Endothelial cell of umbilical vein (primary cell): Measurements from ENCODE around the gene VIPR2. TPM values are rescaled to one million over a fixed set of nuclear protein-coding genes. Genes with fewer than 3 reads are reported as not detected.

Experiments
- BruUV-seq: library from RNA; stranded (reverse); fragments of 400-500 nt; replicated peaks from 2 replicates; lab custom pipeline; 2021; lab: Mats Ljungman, UMichigan
- CTCF ChIA-PET: fragments of 300-600, 350-600 bp; sonication (Branson Sonifier 250); formaldehyde crosslinking; loops from one replicate; lab custom pipeline; 2021; ENCODE audit warnings: antibody characterized with exemption, inconsistent platforms; lab: Charles Lee
- POLR2A ChIA-PET: fragments of 300-600, 350-600 bp; sonication (Branson Sonifier 250); formaldehyde crosslinking; loops from one replicate; lab custom pipeline; 2021; ENCODE audit warnings: antibody characterized with exemption, inconsistent platforms; lab: Charles Lee
- DNase-seq: peaks from one replicate; pipeline ENCODE4 v3.0.0-alpha.2; 2011; ENCODE audit warnings: low read depth, low spot score
- FAIRE-seq: peaks from 2 replicates; lab custom pipeline; 2011; peaks lifted over from hg19 to GRCh38; lab: Jason Lieb, UNC
- H2AFZ ChIP-seq: 2 replicates; pipeline ENCODE4 v1.6.0; 2012; ENCODE audit warnings: low read depth, low read length, control low read depth, inconsistent platforms
- H3K27ac ChIP-seq: 2 replicates; pipeline ENCODE4 v1.5.1; 2011; ENCODE audit warnings: low read depth, mild to moderate bottlenecking, control low read depth, low read length, moderate library complexity; ENCODE audit not compliant: insufficient read depth
- H3K27me3 ChIP-seq, 2 experiments: 2 replicates each; pipeline versions ENCODE4 v1.6.0 to v1.6.1; 2011; ENCODE audit warnings: low read length in 2 of 2, mixed read lengths in 1 of 2; ENCODE audit not compliant: control insufficient read depth in 2 of 2, insufficient read depth in 2 of 2
- H3K36me3 ChIP-seq, 2 experiments: 2 replicates in 1 of 2; 3 replicates in 1 of 2; pipeline ENCODE4 v1.5.1; 2011; ENCODE audit warnings: low read length in 2 of 2, mild to moderate bottlenecking in 1 of 2, moderate library complexity in 1 of 2; ENCODE audit not compliant: control insufficient read depth in 2 of 2, insufficient read depth in 2 of 2; ENCODE audit errors: extremely low read depth in 1 of 2
- H3K4me1 ChIP-seq: 3 replicates; pipeline ENCODE4 v1.5.1; 2011; ENCODE audit warnings: mild to moderate bottlenecking, low read length; ENCODE audit not compliant: control insufficient read depth, insufficient read depth; ENCODE audit errors: extremely low read depth
- H3K4me2 ChIP-seq: 2 replicates; pipeline ENCODE4 v1.6.1; 2011; ENCODE audit warnings: low read length, control low read depth, mixed read lengths; ENCODE audit not compliant: insufficient read depth
- H3K4me3 ChIP-seq, 3 experiments: fragments of 200-600 bp in 1 of 3; sonication (generic), shearing (Covaris generic) in 1 of 3; replicated peaks in 1 of 3; 2 replicates each; pipeline ENCODE4 v1.5.1; 2011 to 2016; ENCODE audit warnings: control low read depth in 3 of 3, low read length in 3 of 3, mild to moderate bottlenecking in 2 of 3, inconsistent platforms in 1 of 3, low read depth in 1 of 3, moderate library complexity in 1 of 3; ENCODE audit not compliant: insufficient read depth in 1 of 3
- H3K79me2 ChIP-seq: 2 replicates; pipeline ENCODE4 v1.6.0; 2012; ENCODE audit warnings: low read length, inconsistent platforms; ENCODE audit not compliant: control insufficient read depth, insufficient read depth
- H3K9ac ChIP-seq: replicated peaks from 2 replicates; pipeline ENCODE3; 2011; ENCODE audit warnings: low read length, control low read depth; ENCODE audit not compliant: insufficient read depth; ENCODE audit errors: extremely low read depth
- H3K9me1 ChIP-seq: replicated peaks from 3 replicates; pipeline ENCODE4 v1.6.0; 2011; ENCODE audit warnings: mild to moderate bottlenecking, low read length; ENCODE audit not compliant: control insufficient read depth, insufficient read depth; ENCODE audit errors: extremely low read depth
- H3K9me3 ChIP-seq: replicated peaks from 2 replicates; pipeline ENCODE4 v1.5.1; 2012; ENCODE audit warnings: low read length, inconsistent platforms; ENCODE audit not compliant: control insufficient read depth, insufficient read depth
- H4K20me1 ChIP-seq: replicated peaks from 2 replicates; pipeline ENCODE3; 2011; ENCODE audit warnings: mild to moderate bottlenecking, low read length; ENCODE audit not compliant: control insufficient read depth, insufficient read depth; ENCODE audit errors: extremely low read depth
- CTCF ChIP-seq, 2 donors: IDR thresholded peaks; 1 replicate in 1 of 2; 2 replicates in 1 of 2; pipeline ENCODE4 v1.5.1; 2011; ENCODE audit warnings: low read length in 2 of 2, mild to moderate bottlenecking in 2 of 2, moderate library complexity in 2 of 2, control low read depth in 1 of 2, inconsistent platforms in 1 of 2, low read depth in 1 of 2; ENCODE audit not compliant: insufficient read depth in 1 of 2; ENCODE audit errors: extremely low read depth in 1 of 2
- EZH2 ChIP-seq: IDR thresholded peaks from 2 replicates; pipeline ENCODE4 v1.6.1; 2012; ENCODE audit warnings: borderline replicate concordance, low read depth, mild to moderate bottlenecking, moderate library complexity, low read length, inconsistent platforms; ENCODE audit not compliant: severe bottlenecking
- FOS ChIP-seq: IDR thresholded peaks from 2 replicates; pipeline ENCODE4 v1.6.1; 2011; ENCODE audit warnings: mild to moderate bottlenecking, low read length, moderate library complexity, borderline replicate concordance; ENCODE audit not compliant: insufficient read depth
- GATA2 ChIP-seq: IDR thresholded peaks from 2 replicates; pipeline ENCODE4 v1.7.0; 2011; ENCODE audit warnings: low read depth, mild to moderate bottlenecking, moderate library complexity, mixed read lengths, low read length; ENCODE audit not compliant: insufficient read length, insufficient read depth
- JUN ChIP-seq: IDR thresholded peaks from 2 replicates; pipeline ENCODE4 v1.6.1; 2011; ENCODE audit warnings: borderline replicate concordance, low read depth; ENCODE audit not compliant: insufficient read length, insufficient read depth
- MAX ChIP-seq: IDR thresholded peaks from 2 replicates; pipeline ENCODE4 v1.6.1; 2011; ENCODE audit not compliant: insufficient read depth, insufficient read length
- MYC ChIP-seq: IDR thresholded peaks from one replicate; pipeline ENCODE4 v1.6.1; 2011; ENCODE audit warnings: mild to moderate bottlenecking, low read depth, low read length
- POLR2A ChIP-seq: IDR thresholded peaks from 2 replicates; pipeline ENCODE4 v1.6.1; 2012; ENCODE audit warnings: low read depth, mild to moderate bottlenecking, control low read depth, low read length
- POLR2AphosphoS5 ChIP-seq: IDR thresholded peaks from 2 replicates; pipeline ENCODE4 v1.6.1; 2012; ENCODE audit warnings: low read depth, mild to moderate bottlenecking, control low read depth, low read length, moderate library complexity; ENCODE audit not compliant: insufficient read depth
- dilution Hi-C: fragments of 300-500 bp; cut with MboI; formaldehyde crosslinking; loops from one replicate; pipeline ENCODE4 v1.15.0; 2019; ENCODE audit warnings: low sequenced_read_pairs; ENCODE audit not compliant: extremely low pct_ligation_motif_present
- intact Hi-C: fragments of 100-400 bp; cut with micrococcal nuclease; formaldehyde crosslinking; loops from one replicate; pipeline ENCODE4 v1.10.0; 2022
- polyA plus RNA-seq, 4 experiments: library from polyadenylated mRNA; depleted of rRNA in 3 of 4; stranded (reverse) in 3 of 4; unstranded in 1 of 4; fragments of >200 nt; gene quantifications; 2 replicates each; pipeline versions ENCODE4 v1.2.1 to v1.2.3, GENCODE V29; 2011 to 2012; ENCODE audit warnings: missing spikeins in 1 of 4
- total RNA-seq: library from RNA; stranded (reverse); gene quantifications from 2 replicates; pipeline ENCODE4 v1.2.3, GENCODE V29; 2021

Gene VIPR2
- total and polyA plus RNA-seq, 2 donors (not counting 3 experiments of a cell fraction or from before 2014, with no cell fraction given), result not detected

GRCh38 chr7:159056737-159057136 lies 87.9 kb downstream of the VIPR2 start:
- peaks cover 2% of the 10 kb centered on the region for H3K9me3 ChIP-seq
- no peak for FAIRE-seq
- H3K4me3 ChIP-seq, result no peak overlapping the region
- no peaks in the 10 kb centered on the region for H3K9me1 ChIP-seq
- no peak for DNase-seq
- no TSS peak for BruUV-seq
- H3K36me3 ChIP-seq, result no peaks in the 10 kb centered on the region
- H3K27me3 ChIP-seq, result no peaks in the 10 kb centered on the region
- no peaks in the 10 kb centered on the region for H3K79me2 ChIP-seq
- no peak overlapping the region for H2AFZ ChIP-seq
- intact Hi-C loops, result no loop called here
- no peak overlapping the region for H3K4me2 ChIP-seq
- no peak overlapping the region for H3K9ac ChIP-seq
- no peaks in the 10 kb centered on the region for H3K4me1 ChIP-seq
- dilution Hi-C loops, result no loop called here
- H3K27ac ChIP-seq, result no peak overlapping the region
- ChIA-PET CTCF (no interaction called here), POLR2A (no interaction called here)
- H4K20me1 ChIP-seq, result no peaks in the 10 kb centered on the region
- TF ChIP-seq FOS (no peak), MYC (no peak), MAX (no peak)

GRCh38 chr7:159051916-159052315 lies 92.8 kb downstream of the VIPR2 start:
- Histone ChIP-seq H2AFZ (no peak overlapping the region), H3K36me3 (no peaks in the 10 kb centered on the region), H4K20me1 (no peaks in the 10 kb centered on the region), H3K9me1 (no peaks in the 10 kb centered on the region), H3K9me3 (no peaks in the 10 kb centered on the region), H3K27me3 (no peaks in the 10 kb centered on the region), H3K4me2 (no peak overlapping the region), H3K4me3 (no peak overlapping the region), H3K9ac (no peak overlapping the region), H3K4me1 (no peaks in the 10 kb centered on the region), H3K27ac (no peak overlapping the region), H3K79me2 (no peaks in the 10 kb centered on the region)
- intact Hi-C loops, result no loop called here
- TF ChIP-seq POLR2A, result no peak
- no peak for TF ChIP-seq CTCF (IDR thresholded peaks at IDR 0.05; ENCODE audit: extremely low read depth in 1 of 2, insufficient read depth in 1 of 2, low read depth in 1 of 2, low read length in 2 of 2)
- no peak for TF ChIP-seq POLR2AphosphoS5
- TF ChIP-seq FOS, result no peak
- TF ChIP-seq EZH2, result no peak
- no peak for TF ChIP-seq GATA2
- TF ChIP-seq JUN, result no peak
- no peak for TF ChIP-seq MYC
- no peak for TF ChIP-seq MAX
- POLR2A ChIA-PET, result no interaction called here
- no peak for DNase-seq
- CTCF ChIA-PET, result no interaction called here
- no peak for FAIRE-seq
- dilution Hi-C loops, result no loop called here
- BruUV-seq, result no TSS peak
